Measurements from ENCODE around the gene TRPV6.

The TRPV6 gene

DNA sequence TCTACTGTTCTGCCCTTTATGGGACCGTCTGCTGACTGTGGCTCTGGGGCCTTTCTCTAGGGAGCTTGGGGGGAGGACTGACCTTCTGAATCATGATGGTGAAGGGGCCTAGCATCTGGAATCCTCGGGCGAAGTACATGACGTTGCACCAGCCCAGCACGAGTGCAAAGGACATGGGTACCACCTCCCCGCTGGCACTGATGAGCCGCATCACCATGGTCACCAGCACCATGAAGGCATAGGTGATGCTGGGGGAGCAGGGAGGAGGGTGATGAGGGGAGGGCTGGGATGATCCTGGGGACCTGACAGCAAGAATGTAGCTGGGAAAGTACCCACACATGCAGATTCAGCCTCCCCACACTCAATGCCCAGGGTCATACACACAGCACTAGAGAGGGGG, 11.1 kb downstream of the TRPV6 start:
- DNase-seq (ENCODE audit: extremely low read depth, insufficient read length): no peak
- Histone ChIP-seq H3K4me3 (replicated peaks; ENCODE audit: low read depth, low read length) (no peak overlapping the region), H3K27me3 (replicated peaks; ENCODE audit: control insufficient read depth, insufficient read depth, low read length) (peaks cover 1% of the 10 kb centered on the region), H3K36me3 (ENCODE audit: control insufficient read depth, insufficient read depth, low read length) (no peaks in the 10 kb centered on the region)
- TF ChIP-seq, protein P1, sequence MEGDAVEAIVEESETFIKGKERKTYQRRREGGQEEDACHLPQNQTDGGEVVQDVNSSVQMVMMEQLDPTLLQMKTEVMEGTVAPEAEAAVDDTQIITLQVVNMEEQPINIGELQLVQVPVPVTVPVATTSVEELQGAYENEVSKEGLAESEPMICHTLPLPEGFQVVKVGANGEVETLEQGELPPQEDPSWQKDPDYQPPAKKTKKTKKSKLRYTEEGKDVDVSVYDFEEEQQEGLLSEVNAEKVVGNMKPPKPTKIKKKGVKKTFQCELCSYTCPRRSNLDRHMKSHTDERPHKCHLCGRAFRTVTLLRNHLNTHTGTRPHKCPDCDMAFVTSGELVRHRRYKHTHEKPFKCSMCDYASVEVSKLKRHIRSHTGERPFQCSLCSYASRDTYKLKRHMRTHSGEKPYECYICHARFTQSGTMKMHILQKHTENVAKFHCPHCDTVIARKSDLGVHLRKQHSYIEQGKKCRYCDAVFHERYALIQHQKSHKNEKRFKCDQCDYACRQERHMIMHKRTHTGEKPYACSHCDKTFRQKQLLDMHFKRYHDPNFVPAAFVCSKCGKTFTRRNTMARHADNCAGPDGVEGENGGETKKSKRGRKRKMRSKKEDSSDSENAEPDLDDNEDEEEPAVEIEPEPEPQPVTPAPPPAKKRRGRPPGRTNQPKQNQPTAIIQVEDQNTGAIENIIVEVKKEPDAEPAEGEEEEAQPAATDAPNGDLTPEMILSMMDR (IDR thresholded peaks at IDR 0.05; ENCODE audit: insufficient read depth, low read length, poor library complexity, severe bottlenecking): no peak

DNA sequence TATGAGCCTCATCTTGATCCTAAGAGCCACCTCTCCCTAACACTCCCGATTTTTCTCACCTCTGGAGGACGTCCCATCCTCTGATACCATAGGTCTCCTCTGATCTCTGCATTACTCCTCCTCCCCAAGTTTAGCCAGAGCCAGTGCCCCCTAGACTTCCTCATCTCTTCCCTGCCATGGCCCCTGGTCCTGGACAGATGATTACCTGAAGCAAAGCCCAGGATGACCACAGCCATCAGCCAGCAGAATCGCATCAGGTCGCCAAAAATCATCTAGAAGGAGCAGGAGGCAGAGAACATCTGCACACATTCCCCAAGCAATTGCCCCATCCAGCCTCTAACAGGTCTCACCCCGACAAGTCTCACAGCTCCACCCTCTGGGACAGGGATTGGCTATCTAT, 11.7 kb downstream of the TRPV6 start:
- no peak overlapping the region for H3K4me3 ChIP-seq (replicated peaks; ENCODE audit: low read depth, low read length)
- H3K36me3 ChIP-seq (ENCODE audit: control insufficient read depth, insufficient read depth, low read length): no peaks in the 10 kb centered on the region
- TF ChIP-seq, protein P1 (IDR thresholded peaks at IDR 0.05; ENCODE audit: insufficient read depth, low read length, poor library complexity, severe bottlenecking): no peak
- no peak for DNase-seq (ENCODE audit: extremely low read depth, insufficient read length)
- H3K27me3 ChIP-seq (replicated peaks; ENCODE audit: control insufficient read depth, insufficient read depth, low read length): peaks cover 1% of the 10 kb centered on the region

DNA sequence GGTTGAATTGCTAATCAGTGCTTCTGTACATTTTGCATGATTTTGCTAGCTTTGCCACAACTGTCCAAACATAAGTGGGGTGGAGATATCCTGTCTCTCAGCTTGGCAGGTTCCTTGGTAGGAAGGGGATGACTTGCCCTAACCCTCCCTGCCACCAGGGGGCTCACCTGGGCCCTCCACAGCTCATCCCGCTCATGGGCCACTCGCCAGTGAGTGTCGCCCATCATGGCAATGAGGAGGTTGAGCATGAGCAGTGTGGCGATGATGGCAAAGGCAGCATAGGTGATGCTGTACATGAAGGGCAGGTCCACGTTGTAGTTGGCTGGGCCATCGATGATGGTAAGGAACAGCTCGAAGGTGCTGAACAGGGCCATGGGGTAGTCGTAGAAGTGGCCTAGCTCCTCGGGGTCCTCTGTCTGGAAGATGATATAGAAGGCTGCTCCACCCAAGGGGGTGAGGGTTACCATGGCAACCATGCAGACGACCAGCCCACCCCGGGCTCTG, 12.2 kb downstream of the TRPV6 start:
- no peak for DNase-seq (ENCODE audit: extremely low read depth, insufficient read length)
- Histone ChIP-seq H3K36me3 (ENCODE audit: control insufficient read depth, insufficient read depth, low read length) (no peaks in the 10 kb centered on the region), H3K27me3 (replicated peaks; ENCODE audit: control insufficient read depth, insufficient read depth, low read length) (peaks cover 1% of the 10 kb centered on the region), H3K4me3 (replicated peaks; ENCODE audit: low read depth, low read length) (no peak overlapping the region)
- TF ChIP-seq, protein P1 (IDR thresholded peaks at IDR 0.05; ENCODE audit: insufficient read depth, low read length, poor library complexity, severe bottlenecking): peak; percentile 91

DNA sequence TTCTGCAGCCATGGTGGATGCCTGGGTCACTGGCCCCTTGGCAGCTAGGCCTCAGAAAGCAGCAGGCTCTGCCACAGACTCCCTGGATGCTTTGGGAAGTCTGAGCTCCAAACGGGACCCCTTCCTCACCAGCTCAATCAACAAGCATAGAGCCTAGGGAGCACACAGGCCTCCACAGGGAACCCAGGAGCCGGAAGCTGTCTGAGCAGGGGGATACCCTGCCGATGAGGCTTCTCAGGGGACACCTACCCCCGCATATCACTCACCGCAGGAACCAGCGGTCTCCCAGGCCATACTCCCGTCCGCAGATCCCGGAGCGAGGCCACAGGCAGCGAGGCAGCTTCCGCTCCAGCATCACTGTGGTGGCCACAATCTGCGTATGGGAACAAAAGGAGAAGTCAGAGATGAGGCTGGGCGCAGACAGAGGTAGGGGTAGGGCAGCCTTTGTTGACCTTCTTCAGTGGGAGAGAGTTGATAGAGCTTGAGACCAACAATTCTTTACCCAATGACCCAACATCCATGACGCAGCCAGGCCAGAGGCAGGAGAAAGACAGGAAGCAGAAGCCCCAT, 13.4 kb downstream of the TRPV6 start:
- no peaks in the 10 kb centered on the region for H3K36me3 ChIP-seq (ENCODE audit: control insufficient read depth, insufficient read depth, low read length)

DNA sequence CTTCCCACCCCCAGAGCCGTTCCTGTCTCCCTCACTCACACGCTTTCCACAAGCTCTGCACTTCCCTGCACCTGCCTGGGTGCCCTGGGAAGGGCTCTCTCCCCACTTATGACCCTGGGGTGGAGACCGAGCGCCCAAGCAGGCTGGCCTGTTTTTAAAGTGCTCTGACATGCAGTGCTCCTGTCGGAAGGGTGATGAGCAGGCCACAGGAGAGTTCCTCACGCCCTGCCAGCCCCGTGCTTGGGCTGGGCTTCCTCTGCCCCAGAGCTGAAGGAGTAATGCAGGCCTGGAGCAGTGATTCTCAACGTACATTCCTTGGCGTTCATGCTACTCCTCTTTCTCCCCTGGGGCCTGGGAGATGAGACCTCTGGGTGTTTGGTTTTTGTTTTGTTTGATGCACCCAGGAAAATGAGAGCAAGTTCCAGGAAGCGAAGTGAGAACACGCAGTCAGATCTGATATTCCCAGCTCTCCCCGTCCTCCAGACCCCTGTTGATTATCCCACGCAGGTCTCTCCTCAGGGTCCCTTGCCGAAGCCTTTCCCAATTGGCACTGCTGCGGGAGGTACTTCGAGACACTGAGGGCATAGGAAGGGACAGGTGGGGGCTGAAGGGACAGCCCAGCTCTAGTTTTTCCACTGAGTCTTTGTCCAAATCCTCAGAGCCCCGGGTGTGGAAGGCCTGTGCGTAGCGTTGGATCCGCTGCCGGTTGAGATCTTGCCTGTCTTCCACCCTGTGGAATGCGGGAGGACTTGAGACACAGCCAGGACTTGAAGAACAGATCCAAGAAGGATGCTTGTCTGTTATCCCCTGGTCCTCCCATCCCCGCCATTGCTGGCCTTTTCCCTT, 14.1 kb downstream of the TRPV6 start:
- TF ChIP-seq, protein P1 (IDR thresholded peaks at IDR 0.05; ENCODE audit: insufficient read depth, low read length, poor library complexity, severe bottlenecking): no peak
- no peak overlapping the region for H3K4me3 ChIP-seq (replicated peaks; ENCODE audit: low read depth, low read length)
- no peak for DNase-seq (ENCODE audit: extremely low read depth, insufficient read length)
- H3K36me3 ChIP-seq (ENCODE audit: control insufficient read depth, insufficient read depth, low read length): no peaks in the 10 kb centered on the region
- peaks cover 1% of the 10 kb centered on the region; the same call in 1 of the 2 replicates for H3K27me3 ChIP-seq (replicated peaks; ENCODE audit: control insufficient read depth, insufficient read depth, low read length)

More for the DNA sequence above, 13.4 kb downstream of the TRPV6 start:
- TF ChIP-seq, protein P1 (IDR thresholded peaks at IDR 0.05; ENCODE audit: insufficient read depth, low read length, poor library complexity, severe bottlenecking): no peak
- Histone ChIP-seq H3K27me3 (replicated peaks; ENCODE audit: control insufficient read depth, insufficient read depth, low read length) (peaks cover 1% of the 10 kb centered on the region; the same call in 1 of the 2 replicates), H3K4me3 (replicated peaks; ENCODE audit: low read depth, low read length) (no peak overlapping the region)
- DNase-seq (ENCODE audit: extremely low read depth, insufficient read length): no peak

Data from GM06990 (cell line).